ENCODE measurements around the gene ITGA2.
"Not testable (repeated sequence)": the region's sequence is repeated elsewhere in the genome, so short reads cannot be mapped to it uniquely, and the experiment has no call there.

The ITGA2 gene

DNA sequence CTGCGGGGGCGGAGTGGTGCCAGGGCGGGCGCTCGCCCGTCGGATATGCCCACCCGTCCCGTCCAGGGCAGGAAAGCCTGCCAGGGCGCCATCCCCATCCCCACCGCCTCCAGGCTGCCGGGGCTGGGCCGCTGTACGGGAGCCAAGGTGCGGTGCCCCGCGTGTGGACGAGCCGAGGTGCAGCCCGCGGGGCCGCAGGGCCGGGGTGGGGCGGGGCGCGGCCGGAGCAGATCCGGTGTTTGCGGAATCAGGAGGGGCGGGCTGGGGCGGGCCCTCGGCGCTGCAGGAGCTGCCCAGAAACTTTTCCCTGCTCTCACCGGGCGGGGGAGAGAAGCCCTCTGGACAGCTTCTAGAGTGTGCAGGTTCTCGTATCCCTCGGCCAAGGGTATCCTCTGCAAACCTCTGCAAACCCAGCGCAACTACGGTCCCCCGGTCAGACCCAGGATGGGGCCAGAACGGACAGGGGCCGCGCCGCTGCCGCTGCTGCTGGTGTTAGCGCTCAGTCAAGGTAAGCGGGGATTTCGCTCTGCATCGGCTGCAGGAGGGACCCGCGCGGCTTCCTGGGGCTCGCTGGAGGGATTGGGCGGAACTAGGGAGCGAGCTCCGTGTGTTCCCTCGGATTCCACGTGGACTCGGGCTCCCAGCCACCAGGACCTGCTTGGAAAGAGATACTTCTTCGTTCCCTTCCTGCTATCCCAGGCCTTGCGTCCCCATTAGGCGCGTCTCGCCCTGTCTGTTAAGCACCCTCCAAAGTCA lies at the start of gene ITGA2:
TSS of gene ITGA2 (plus strand) at position 328 of the 756 bp plus-strand sequence. CDS start at position 445, 117 bp downstream.
- DNase-seq (ENCODE audit: low read depth in 2 of 3, low spot score in 2 of 3), result peak in 1 of 3 experiments; percentile 22

DNA sequence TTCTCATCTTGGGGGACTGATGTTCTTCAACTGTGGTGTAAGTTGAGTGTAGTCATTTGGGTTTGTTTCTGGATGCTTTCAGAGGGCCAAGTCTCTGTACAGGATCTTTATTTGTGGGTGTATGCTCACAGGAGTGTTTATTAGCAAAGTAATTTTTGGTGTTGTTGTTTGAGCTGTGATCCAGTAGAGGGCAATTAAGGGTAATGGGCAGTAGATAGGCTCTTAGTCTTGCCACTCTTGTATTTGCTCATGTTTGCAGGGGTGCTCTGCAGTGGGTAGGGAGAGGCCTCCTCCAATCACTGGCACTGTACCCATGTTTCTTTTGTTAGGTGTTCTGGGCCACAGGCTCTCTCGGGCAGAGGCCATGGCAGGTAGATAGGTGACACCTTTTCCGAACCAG lies 45.9 kb upstream of the ITGA2 start:
- DNase-seq (ENCODE audit: low read depth in 2 of 3, low spot score in 2 of 3), result no peak

DNA sequence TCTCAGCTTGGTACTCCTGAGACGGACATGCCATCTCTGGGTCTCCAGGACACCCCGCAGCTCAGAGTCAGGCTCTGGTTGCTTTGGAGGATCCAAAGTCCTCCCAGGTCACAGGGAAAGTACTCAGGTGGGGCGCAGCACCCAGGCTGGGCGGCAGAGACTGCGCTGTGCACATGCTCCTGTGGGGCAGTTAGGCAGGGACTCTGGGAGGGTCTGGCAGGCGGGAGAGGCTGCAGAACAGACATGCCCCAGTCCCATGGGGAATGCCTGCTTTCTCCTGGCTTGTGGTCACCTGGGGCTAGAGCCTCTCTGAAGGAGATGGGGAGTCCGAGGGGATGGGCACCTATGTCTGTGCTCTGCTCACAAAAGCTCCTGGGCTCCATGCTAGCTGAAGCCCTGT lies 45.3 kb upstream of the ITGA2 start:
- no peak for DNase-seq (ENCODE audit: low read depth in 2 of 3, low spot score in 2 of 3)

DNA sequence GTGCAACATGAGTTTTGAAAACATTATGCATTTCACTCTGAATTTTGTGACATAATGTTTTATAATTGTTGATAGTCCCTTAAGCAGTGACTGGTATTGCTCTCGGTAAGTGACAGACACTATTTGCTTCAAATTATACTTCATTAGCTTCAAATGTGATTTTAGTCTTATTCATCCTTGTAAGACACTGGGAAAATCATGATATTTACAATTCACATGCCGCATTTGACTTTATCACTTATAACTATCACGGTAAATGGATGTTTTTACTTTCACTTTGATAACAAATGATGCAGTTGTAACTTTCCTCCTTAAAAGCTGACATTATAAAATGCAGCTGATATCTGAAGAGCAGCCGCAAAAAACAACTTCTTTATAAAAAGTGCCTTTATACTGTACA lies 44.1 kb upstream of the ITGA2 start:
- no peak for DNase-seq (ENCODE audit: low read depth in 2 of 3, low spot score in 2 of 3)

DNA sequence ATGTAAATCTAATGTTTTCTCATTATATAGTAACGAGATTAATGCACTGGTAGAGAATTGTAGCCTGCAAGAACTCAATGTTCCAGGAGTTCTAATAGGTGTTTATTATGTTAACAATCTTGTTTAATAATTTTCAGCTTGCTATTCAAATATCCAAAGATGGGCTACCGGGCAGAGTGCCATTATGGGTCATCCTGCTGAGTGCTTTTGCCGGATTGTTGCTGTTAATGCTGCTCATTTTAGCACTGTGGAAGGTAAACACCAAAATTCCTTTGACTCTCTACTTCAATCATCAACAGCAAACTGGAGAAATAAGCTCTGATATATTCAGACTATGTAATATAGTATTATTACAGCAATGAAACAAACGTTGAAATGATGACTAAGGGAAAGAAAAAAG lies 41.9 kb upstream of the ITGA2 start:
- DNase-seq (ENCODE audit: low read depth in 2 of 3, low spot score in 2 of 3), result no peak

DNA sequence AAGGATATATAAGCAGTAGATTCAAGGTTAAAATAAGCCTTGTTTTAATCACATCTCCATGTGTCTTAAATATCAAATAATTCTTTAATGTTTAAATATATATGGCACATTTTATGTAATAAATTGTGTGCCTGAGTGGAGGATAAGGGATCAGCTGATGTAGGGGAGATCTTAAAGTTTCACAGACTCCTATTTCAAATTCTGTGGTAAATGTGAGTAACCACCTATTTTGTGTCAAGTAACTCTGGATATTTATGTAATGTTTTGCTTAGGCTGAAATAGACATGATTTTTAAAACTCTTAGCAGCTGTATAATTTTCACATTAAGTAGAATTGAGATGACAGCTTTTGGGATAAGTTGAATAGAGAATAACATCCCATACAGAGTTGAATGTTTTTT lies 41.3 kb upstream of the ITGA2 start:
- DNase-seq (ENCODE audit: low read depth in 2 of 3, low spot score in 2 of 3), result no peak

DNA sequence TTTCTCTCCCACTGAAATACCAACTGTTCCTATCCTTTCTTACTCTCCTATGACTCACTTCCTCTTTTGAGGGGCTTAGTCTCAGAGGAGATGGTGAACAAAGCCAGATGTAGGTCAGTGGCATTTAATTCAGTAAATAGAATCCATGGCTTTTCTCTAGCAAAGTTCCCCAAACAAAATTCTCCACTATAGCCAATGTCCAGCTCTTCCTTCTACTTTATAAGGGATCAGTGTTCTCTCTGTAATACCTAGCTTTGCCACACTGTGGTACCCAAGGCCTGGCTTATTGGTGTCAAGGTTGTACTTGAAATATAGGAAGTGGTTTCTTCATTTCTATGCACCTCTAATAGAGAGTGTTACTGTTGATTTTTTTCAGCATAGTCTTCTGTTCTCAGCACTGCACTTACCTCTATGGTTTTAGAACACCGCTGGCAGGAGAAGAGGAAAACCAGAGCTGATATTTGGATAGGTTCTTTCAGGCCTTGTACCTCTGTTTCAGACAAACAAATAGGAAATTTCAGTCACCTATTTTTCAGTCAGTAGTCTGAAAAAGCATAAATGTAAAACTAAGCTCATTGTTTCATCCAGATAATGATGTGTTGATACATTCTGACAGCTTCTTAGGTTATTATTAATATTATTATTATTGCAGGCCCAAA lies 40.6 kb upstream of the ITGA2 start:
- no peak for DNase-seq (ENCODE audit: low read depth in 2 of 3, low spot score in 2 of 3)

DNA sequence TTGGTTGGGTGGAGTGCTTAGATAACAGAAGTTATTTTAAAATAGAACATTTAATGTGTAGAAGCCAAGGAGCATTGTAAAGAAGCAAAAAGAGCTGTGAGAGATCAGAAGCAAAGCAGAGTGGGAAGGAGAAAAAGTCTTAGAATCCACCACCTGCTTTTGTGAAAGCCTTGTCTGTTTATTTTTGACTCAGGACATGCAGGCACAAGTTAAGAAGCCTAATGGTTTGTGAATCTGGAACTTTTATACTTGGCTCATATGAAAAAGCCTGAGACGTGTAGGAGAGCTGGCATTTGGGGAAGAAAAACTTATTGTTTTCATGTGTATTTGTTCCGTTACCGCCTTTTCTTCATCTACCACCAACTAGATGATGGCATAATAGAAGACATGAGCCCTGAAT lies 38.5 kb upstream of the ITGA2 start:
- no peak for DNase-seq (ENCODE audit: low read depth in 2 of 3, low spot score in 2 of 3)

DNA sequence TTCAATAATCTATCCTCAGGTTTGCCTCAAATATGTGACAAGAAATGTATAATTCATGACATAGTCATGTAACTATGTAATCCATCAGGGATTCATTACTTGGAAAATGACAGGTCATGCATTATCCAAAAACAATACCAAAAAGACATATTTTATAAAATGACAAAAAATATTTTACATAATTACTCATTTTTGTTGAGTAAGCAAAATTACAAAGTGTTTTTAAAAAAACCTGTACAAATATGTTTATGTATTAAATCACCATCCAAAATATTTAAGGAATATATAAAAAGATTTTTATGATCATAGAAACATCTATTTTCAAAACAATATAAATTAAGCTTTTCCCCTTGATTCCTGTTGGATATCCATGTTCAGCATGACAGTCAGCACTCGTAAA lies 36.7 kb upstream of the ITGA2 start:
- DNase-seq (ENCODE audit: low read depth in 2 of 3, low spot score in 2 of 3), result no peak

DNA sequence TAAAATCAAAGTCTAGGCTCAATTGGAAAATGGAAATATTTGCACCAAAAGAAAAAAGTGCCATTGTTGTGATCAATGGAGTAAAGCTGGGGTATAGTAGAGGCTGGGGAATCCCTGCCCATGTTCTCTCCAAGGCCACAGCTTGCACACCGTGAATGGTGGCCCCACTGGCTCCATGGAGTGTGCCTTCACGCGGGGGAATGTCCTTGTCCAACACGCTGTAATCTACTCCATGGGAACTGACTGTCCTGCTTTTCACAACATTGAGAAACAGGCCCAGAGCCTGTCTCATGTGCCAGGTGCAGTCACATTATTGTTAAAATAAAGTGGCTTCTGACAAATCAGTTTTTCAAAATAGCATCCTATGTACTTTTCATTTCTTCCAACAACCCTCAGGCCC lies 33.1 kb upstream of the ITGA2 start:
- no peak for DNase-seq (ENCODE audit: low read depth in 2 of 3, low spot score in 2 of 3)

DNA sequence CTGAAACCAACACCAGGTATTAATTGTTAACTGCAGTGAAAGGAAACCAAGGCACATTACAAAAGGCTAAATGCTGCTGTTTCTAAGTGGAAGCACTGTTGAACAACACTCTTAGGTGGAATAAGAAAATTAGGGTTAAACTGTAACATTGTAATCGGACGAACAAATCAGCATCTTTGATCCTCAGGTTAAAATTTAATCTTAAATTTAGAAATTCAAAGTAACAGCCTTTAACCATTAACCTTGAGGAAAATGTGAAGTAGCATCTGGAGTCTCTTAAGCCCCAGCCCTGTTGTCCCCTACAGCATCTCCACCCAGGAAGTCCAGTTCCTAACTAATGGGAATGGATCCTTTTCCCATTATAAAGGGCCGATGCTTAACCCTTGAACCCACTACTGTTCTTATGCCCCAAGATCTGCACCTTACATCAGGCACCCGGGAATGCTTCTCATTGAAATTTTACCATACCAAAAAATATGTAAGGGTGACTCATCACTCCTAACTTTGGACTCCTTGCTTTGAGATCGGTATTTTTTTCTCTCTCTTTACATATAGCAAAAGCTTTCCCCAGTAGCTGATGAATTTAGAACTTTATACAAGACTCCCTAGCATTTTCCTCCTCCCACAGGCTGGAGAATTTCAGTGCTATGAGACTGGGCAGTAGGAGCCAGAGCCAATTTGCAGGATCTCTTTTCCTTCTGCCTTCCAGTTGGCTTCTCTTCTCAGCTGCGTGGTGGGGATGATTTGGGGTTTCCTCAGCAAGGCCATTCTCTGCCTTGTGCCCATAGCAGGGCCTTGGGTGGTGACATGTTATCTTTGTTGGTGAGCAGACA lies 32.0 kb upstream of the ITGA2 start:
- DNase-seq (ENCODE audit: low read depth in 2 of 3, low spot score in 2 of 3), result no peak

DNA sequence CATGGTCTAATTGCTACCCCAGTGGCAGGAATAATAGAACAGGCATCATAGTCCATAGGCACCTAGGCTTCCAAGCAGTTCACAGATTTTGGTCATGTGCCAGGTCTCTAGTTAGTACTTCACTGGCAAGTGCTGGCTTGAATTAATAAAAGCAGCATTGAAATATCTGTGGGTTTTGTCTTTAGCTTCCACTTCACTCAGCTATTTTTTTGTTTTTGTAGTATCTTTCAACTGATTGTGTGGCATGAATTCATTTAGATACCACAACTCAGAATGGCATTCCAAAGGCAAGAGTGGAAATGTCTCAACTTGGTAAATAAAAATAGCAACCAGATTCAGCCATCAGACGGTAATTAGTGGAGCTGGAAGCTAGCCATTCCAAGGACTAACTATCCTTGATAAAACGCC lies 27.9 kb upstream of the ITGA2 start:
- DNase-seq (ENCODE audit: low read depth in 2 of 3, low spot score in 2 of 3), result no peak

DNA sequence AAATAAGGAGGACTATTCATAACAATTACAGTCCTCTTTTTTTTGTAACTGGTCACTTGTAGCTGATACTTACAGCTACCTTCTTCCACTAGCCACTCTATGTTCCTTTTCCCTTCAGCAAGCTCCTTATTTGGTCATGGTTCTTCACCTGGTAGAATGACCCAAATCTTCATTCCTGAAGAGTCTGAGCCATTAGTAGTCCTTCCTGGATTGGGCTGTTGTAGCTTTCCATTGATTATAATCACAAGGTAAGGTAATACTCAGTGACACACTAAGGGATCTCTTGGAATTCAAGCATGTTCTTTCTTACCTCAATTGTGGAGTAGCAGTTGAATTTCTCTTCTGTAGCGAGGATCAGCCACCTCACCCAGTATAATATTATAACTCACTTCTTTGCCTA lies 25.5 kb upstream of the ITGA2 start:
- no peak for DNase-seq (ENCODE audit: low read depth in 2 of 3, low spot score in 2 of 3)

DNA sequence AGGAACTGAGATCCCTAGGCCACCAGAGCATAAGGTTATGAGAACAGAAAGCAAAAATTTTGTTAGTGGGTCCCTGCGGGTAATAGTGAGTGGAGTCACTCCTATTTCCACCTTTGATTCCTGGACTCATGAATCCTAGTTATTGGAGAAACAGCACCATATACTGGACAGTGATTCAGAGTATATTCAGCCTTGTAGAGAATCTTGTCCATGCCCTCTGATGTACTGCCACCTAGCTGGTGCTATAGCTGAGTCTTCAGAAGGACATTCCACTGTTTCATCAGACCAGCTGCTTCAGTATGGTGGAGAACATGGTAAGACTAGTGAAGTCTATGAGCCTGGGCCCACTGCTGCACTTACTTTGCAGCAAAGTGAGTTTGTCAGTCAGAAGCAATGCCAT lies 25.0 kb upstream of the ITGA2 start:
- no peak for DNase-seq (ENCODE audit: low read depth in 2 of 3, low spot score in 2 of 3)

DNA sequence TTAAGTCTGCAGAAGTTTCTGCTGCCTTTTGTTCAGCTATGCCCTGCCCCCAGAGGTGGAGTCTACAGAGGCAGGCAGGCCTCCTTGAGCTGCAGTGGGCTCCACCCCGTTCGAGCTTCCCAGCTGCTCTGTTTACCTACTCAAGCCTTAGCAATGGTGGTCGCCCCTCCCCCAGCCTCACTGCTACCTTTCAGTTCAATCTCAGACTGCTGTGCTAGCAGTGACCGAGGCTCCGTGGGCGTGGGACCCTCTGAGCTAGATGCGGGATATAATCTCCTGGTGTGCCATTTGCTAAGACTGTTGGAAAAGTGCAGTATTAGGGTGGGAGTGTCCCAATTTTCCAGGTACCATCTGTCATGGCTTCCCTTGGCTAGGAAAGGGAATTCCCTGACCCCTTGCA lies 13.0 kb upstream of the ITGA2 start:
- not testable (repeated sequence) for DNase-seq (ENCODE audit: low read depth in 2 of 3, low spot score in 2 of 3)

DNA sequence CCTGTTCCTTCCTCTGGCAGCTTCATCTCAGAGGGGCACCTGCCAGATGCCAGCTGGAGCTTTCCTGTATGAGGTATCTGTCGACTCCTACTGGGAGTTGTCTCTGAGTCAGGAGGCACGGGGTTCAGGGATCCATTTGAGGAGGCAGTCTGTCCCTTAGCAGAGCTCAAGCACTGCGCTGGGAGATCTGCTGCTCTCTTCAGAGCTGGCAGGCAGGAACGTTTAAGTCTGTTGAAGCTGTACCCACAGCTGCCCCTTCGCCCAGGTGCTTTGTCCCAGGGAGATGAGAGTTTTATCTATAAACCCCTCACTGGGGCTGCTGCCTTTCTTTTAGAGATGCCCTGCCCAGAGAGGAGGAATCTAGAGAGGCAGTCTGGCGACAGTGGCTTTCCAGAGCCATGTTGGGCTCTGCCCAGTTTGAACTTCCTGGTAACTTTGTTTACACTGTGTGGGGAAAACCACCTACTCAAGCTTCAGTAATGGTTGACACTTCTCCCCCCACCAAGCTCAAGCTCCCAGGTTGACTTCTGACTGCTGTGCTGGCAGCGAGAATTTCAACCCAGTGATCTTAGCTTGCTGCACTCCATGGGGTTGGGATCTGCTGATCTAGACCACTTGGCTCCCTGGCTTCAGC lies 11.8 kb upstream of the ITGA2 start:
- no peak for DNase-seq (ENCODE audit: low read depth in 2 of 3, low spot score in 2 of 3)

DNA sequence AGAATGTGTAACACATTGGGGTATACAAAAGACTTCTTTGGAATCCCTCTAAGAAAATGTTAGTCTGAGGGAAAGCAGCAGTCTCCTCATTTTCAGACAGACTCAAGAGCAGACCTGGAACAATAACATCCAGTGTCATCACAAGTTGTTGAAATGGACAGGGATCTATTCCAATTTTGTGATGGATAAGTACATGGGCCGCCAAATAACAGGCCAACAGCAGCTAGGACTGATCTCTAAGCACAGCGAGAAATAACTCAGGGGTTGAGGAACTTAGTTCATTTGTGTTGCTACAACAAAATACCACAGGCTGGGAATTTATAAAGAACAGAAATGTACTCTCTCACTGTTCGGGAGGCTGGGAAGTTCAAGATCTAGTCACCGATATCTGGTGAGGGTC lies 7.6 kb upstream of the ITGA2 start:
- no peak for DNase-seq (ENCODE audit: low read depth in 2 of 3, low spot score in 2 of 3)

DNA sequence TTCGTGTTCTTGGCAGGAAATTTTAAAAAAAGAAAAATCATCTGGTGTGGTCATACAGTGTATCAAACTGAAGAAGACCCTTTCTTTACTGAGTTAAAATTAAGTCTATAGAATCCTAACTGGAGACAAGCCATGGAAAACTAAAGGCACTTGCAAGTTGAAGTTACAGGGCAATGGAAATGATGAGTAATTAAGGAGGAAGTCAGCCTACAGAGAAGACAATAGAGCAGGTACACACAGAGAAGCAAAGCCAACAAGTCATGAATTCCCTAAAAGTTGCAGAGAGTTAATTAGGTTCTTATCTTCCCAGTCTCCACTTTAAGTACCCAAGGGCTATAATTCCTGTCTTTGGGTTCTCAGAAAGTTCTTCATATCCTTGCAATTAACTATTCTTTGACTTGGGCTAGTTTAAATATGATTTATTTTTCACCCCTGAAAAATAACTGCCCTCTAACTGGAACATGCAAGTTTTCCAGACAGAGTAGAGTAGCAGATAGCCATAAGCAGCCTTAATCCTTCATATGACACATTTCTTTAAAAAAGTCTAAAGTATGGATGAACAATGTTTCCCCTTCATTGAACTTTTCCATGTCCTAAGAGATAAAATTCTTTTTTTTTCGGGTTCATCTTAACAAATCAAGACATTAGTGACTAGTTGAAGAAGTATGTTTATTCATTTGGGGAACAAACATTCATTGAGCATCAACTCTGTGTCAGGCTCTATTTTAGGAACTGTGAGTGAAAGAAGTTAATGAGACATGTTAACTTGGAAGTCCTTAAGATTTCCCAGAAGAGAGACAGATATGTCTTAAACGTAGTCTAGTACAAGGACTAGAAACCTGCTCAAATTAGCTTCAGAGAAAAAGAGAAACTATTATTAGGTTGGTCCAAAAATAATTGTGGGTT lies 5.2 kb upstream of the ITGA2 start:
- DNase-seq (ENCODE audit: low read depth in 2 of 3, low spot score in 2 of 3), result no peak

DNA sequence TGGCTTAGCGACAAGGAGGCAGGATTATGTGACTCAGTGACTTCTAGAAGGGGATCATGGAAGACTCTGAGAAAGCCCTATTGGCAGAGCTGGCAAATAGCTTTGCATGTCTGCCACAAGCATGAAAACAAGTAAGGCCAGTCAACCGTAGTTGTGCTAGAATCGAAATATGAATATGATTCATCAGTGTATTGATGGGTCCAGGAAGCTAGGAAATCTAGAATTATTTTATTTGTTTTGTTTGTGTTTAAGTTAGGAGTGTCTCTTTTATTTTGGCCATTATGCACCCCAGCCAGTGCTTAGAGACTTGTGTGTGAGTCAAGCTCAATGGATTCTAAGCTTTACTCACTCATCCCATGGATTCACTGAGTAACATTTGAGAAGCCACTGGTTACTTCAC lies 3.8 kb upstream of the ITGA2 start:
- DNase-seq (ENCODE audit: low read depth in 2 of 3, low spot score in 2 of 3), result no peak

DNA sequence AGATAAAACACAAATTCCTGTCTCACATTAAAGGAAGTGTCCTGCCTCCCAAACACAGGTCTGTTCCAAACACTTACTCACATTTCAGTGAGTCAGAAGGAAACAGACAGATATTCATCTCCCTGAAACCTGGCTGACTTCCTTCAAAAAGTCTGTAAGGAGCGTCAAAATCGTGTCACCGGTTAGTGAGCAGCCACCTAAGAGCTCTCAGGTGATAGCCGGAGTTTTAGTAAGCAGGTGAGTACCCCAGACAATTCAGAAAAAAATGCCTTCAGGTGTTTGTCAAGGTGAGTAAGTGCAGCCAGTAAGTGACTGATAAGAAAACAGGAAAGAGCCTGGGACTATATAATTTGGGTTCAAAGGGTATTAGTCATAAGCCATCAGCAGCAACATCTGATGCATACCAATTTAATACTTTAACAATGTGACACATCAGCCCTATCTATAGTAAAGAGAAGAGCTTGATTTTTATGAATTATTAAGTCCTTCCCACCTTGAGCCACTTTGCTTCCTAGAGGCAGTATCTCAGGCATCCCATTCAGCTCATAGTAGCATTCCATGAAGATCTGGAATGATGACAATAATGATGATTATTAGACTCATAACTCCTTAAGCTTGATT lies 1.3 kb upstream of the ITGA2 start:
- no peak for DNase-seq (ENCODE audit: low read depth in 2 of 3, low spot score in 2 of 3)
